HL-60/S4 treated with phorbol 12-myristate 13-acetate at 8.2 ng/mL for 4 days and 3 days (cell line): ENCODE results near the gene APLN.

Source experiments
- in situ Hi-C: fragments of 300-500 bp; cut with MboI; formaldehyde crosslinking; loops from 2 replicates; pipeline ENCODE4 v1.15.0; 2022; ENCODE audit warnings: low sequenced_read_pairs

The APLN gene

GRCh38 chrX:129654652-129655546 is at the start of gene APLN:
Gene APLN (minus strand): TSS chrX:129654956. CDS start chrX:129654630, 326 bp downstream.
- in situ Hi-C loops, result no loop called here

GRCh38 chrX:129704491-129704890 is 49.7 kb upstream of the APLN start:
- in situ Hi-C loops, result no loop called here

- in situ Hi-C loops, result no loop called here
Measured at GRCh38 chrX:129701624-129702069, 46.9 kb upstream of the APLN start.

GRCh38 chrX:129700536-129700935 is 45.8 kb upstream of the APLN start:
- in situ Hi-C loops, result no loop called here

- in situ Hi-C loops, result no loop called here
Measured at GRCh38 chrX:129698150-129698549, 43.4 kb upstream of the APLN start.

- in situ Hi-C loops, result no loop called here
Measured at GRCh38 chrX:129697204-129697829, 42.6 kb upstream of the APLN start.

- in situ Hi-C loops, result no loop called here
Measured at GRCh38 chrX:129696463-129697155, 41.9 kb upstream of the APLN start.

GRCh38 chrX:129695937-129696336 is 41.2 kb upstream of the APLN start:
- in situ Hi-C loops, result no loop called here

GRCh38 chrX:129695535-129695934 is 40.8 kb upstream of the APLN start:
- in situ Hi-C loops, result no loop called here

GRCh38 chrX:129694805-129695204 is 40.0 kb upstream of the APLN start:
- in situ Hi-C loops, result no loop called here

- in situ Hi-C loops, result no loop called here
Measured at GRCh38 chrX:129693354-129693753, 38.6 kb upstream of the APLN start.

GRCh38 chrX:129690435-129690834 is 35.7 kb upstream of the APLN start:
- in situ Hi-C loops, result no loop called here

- in situ Hi-C loops, result no loop called here
Measured at GRCh38 chrX:129689796-129690195, 35.0 kb upstream of the APLN start.

GRCh38 chrX:129688097-129688496 is 33.3 kb upstream of the APLN start:
- in situ Hi-C loops, result no loop called here

GRCh38 chrX:129686422-129686948 is 31.7 kb upstream of the APLN start:
- in situ Hi-C loops, result no loop called here

GRCh38 chrX:129682979-129683378 is 28.2 kb upstream of the APLN start:
- in situ Hi-C loops, result no loop called here

- in situ Hi-C loops, result no loop called here
Measured at GRCh38 chrX:129679901-129680300, 25.1 kb upstream of the APLN start.

GRCh38 chrX:129678614-129679195 is 23.9 kb upstream of the APLN start:
- in situ Hi-C loops, result no loop called here

GRCh38 chrX:129667412-129667811 is 12.7 kb upstream of the APLN start:
- in situ Hi-C loops, result no loop called here

- in situ Hi-C loops, result no loop called here
Measured at GRCh38 chrX:129665916-129666644, 11.3 kb upstream of the APLN start.
